Smooth muscle cell of the brain vasculature (primary cell): ENCODE results near the gene ECM2.

ENCODE experiments used
- DNase-seq: peaks from one replicate; pipeline ENCODE4 v3.0.0-alpha.2; 2012; ENCODE audit warnings: low read depth, low spot score

Gene ECM2

DNA sequence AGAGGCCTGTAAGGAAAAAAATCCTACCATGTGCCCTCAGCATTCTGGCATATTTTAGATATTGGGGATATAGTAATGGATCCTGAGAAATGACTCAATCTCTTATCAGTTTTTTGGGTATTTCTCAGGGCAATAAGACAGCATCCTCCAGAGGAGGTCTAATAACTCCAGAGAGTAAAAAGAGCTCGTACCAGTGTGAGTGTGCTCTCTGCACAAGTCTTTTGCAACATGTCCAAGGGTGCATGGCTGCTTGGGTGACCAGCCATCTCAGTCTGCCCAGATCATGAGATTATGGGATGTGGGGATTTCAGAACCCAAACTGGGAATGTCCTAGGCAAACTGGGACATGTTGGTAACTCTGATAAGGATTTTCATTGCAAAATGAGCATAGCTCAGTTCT lies 68.7 kb downstream of the ECM2 start:
- no peak for DNase-seq

DNA sequence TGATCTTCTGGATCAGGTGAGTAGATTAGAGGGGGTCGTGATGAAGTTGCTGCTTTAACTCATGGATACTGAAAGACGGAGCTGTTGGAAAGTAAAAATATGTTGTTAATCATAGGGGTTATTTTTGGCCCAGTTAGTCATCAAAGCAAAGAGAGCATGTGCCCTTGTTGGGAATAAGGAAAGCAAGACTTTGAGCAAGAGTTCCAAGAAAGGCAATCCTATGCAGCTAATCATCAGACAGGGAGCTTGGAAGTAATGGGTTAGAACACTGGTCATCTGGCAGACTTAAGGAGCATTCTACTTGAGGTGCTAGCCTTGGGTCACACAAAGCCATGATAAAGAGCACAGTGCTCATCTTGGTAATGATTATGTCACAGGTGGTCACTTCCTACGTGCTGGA lies 71.8 kb downstream of the ECM2 start:
- no peak for DNase-seq

DNA sequence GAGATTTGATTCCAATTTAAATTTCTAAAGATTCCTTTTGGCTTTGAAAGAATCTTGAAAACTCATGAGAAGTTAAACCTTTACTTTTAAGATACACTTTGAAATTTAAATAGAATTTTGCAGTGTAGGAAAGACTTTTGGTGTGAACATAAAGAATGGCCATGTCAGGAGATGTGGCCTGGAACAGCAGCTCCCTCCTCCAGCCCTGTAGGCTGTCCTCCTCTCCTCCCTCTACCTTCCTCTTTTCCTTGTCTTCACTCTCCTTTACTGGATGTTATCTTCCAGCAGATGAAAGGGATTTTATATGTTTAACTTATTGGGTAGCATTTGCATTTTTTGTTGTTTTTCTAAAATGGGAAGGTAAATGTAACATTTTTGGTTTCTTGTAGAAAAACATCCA lies 72.4 kb downstream of the ECM2 start:
- DNase-seq, result no peak

DNA sequence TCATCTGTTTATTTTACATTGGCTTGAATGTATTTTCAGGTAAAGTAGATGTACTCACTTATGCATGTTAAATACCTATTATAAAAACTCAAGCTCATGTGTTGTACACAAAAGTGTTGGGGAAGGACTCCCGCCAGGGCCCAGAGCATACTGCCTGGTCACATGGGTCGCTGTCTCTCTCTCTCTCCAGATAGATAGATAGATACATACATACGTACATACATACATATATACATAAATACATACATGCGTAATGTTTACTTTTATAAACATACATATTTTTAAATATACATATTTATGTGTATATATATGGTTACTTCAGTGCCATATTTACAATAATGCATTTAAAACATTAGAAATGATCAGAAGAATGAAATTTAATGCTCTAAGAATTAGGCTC lies 78.2 kb downstream of the ECM2 start:
- no peak for DNase-seq

DNA sequence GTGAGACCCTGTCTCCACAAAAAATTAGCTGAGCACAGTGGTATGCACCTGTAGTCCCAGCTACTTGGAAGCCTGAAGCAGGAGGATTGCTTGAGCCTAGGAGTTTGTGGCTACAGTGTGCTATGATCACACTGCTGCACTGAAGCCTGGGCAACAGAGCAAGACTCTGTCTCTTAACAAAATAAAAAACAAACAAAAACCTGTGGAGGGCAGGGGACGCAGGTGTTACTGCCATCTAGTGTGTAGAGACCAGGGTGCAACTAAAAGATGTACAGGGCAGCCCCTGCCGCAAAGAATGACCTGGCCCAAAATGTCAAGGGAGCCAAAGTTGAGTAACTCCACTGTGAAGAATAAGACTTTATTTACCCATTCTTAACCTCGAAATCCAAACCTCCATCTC lies 80.6 kb downstream of the ECM2 start:
- DNase-seq, result no peak

GRCh38 chr9:92446536-92446935 lies 89.3 kb downstream of the ECM2 start:
- no peak for DNase-seq
